Testis (tissue), 2 donors: ENCODE measurements around the gene SDSL.

Experiments used
- POLR2A ChIP-seq: fragments of 450-650 bp; IDR thresholded peaks from one replicate; pipeline ENCODE4 v1.6.1; 2017; ENCODE audit warnings: antibody characterized with exemption, mild to moderate bottlenecking, moderate library complexity
- TF ChIP-seq, protein P1 (sequence below), 3 experiments: fragments of 450-650 bp in 2 of 3; fragments of 200-600 bp in 1 of 3; sonication (generic) in 1 of 3; IDR thresholded peaks; one replicate each; pipeline ENCODE4 v1.5.1; 2016 to 2019; ENCODE audit warnings: antibody characterized with exemption in 3 of 3, mild to moderate bottlenecking in 2 of 3, moderate library complexity in 1 of 3

DNA sequence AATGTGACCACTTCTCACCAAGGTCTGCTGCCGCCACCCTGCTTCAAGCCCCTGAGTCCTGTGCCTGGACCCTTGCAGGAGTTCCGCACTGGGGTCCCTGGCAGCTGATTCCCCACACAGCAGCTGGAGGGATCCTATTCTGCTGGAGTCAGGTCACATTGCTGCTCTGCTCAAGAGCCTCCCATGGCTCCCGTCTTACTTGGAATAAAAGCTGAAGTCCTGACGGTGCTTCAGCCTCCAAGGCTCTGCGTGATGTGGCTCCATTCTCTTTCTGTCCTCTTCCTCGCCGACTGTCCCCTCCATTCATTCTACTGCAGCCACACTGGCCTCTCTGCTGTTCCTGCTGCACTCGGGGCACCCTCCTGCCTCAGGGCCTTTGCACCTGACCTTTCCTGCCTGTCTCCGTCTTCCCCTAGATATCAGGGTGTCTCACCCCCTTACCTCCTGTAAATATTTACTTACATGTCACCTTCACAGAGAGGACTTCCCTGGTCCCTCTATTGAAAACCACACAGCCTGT is 7.6 kb upstream of the SDSL start:
- TF ChIP-seq, protein P1, sequence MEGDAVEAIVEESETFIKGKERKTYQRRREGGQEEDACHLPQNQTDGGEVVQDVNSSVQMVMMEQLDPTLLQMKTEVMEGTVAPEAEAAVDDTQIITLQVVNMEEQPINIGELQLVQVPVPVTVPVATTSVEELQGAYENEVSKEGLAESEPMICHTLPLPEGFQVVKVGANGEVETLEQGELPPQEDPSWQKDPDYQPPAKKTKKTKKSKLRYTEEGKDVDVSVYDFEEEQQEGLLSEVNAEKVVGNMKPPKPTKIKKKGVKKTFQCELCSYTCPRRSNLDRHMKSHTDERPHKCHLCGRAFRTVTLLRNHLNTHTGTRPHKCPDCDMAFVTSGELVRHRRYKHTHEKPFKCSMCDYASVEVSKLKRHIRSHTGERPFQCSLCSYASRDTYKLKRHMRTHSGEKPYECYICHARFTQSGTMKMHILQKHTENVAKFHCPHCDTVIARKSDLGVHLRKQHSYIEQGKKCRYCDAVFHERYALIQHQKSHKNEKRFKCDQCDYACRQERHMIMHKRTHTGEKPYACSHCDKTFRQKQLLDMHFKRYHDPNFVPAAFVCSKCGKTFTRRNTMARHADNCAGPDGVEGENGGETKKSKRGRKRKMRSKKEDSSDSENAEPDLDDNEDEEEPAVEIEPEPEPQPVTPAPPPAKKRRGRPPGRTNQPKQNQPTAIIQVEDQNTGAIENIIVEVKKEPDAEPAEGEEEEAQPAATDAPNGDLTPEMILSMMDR (IDR thresholded peaks at IDR 0.05), result no peak
- no peak for TF ChIP-seq POLR2A
